Stimulated activated CD8-positive, alpha-beta memory T cell treated with anti-CD3 and anti-CD28 coated beads, Interleukin-4, amount 100 ng/mL, for 48 hours (primary cell): ENCODE results near the gene DUT.

Experiments used
- DNase-seq: peaks from one replicate; pipeline ENCODE4 v3.0.0-alpha.2; 2020

The DUT gene

GRCh38 chr15:48331796-48332641 is 790 bp downstream of the DUT start:
- DNase-seq = peak; percentile 83

GRCh38 chr15:48332642-48333034 is 1.4 kb downstream of the DUT start:
- DNase-seq = peak; percentile 27

- no peak for DNase-seq
Observed at GRCh38 chr15:48333540-48333939, 2.3 kb downstream of the DUT start.

- DNase-seq = no peak
Observed at GRCh38 chr15:48334260-48334659, 3.0 kb downstream of the DUT start.

GRCh38 chr15:48336940-48337339 is 5.7 kb downstream of the DUT start:
- peak; percentile 26 for DNase-seq

- no peak for DNase-seq
Observed at GRCh38 chr15:48337607-48338006, 6.4 kb downstream of the DUT start.

GRCh38 chr15:48340111-48340510 is 8.9 kb downstream of the DUT start:
- DNase-seq = no peak

GRCh38 chr15:48343865-48344264 is 12.6 kb downstream of the DUT start:
- DNase-seq = no peak

- no peak for DNase-seq
Observed at GRCh38 chr15:48345516-48345915, 14.3 kb downstream of the DUT start.

GRCh38 chr15:48352474-48353072 is 21.3 kb downstream of the DUT start:
- peak; percentile 45 for DNase-seq

GRCh38 chr15:48354694-48355303 is 23.6 kb downstream of the DUT start:
- DNase-seq = no peak

- no peak for DNase-seq
Observed at GRCh38 chr15:48355377-48355776, 24.1 kb downstream of the DUT start.

GRCh38 chr15:48358229-48359152 is 27.3 kb downstream of the DUT start:
- no peak for DNase-seq

GRCh38 chr15:48360841-48361240 is 29.6 kb downstream of the DUT start:
- DNase-seq = no peak

GRCh38 chr15:48361685-48362084 is 30.5 kb downstream of the DUT start:
- DNase-seq = no peak

- DNase-seq = no peak
Observed at GRCh38 chr15:48363474-48363873, 32.2 kb downstream of the DUT start.

GRCh38 chr15:48365575-48365974 is 34.3 kb downstream of the DUT start:
- no peak for DNase-seq

GRCh38 chr15:48366584-48367312 is 35.5 kb downstream of the DUT start:
- no peak for DNase-seq

GRCh38 chr15:48367483-48367882 is 36.3 kb downstream of the DUT start:
- no peak for DNase-seq

GRCh38 chr15:48370460-48370859 is 39.2 kb downstream of the DUT start:
- no peak for DNase-seq

GRCh38 chr15:48371550-48371949 is 40.3 kb downstream of the DUT start:
- no peak for DNase-seq

GRCh38 chr15:48371961-48372360 is 40.7 kb downstream of the DUT start:
- no peak for DNase-seq
